ENCODE data around the gene VPS26B. TPM values are rescaled to one million over a fixed set of nuclear protein-coding genes. Genes with fewer than 3 reads are reported as not detected.

The VPS26B gene
- total RNA-seq, 1 donor from 2014 or later, result 37.2 TPM

DNA sequence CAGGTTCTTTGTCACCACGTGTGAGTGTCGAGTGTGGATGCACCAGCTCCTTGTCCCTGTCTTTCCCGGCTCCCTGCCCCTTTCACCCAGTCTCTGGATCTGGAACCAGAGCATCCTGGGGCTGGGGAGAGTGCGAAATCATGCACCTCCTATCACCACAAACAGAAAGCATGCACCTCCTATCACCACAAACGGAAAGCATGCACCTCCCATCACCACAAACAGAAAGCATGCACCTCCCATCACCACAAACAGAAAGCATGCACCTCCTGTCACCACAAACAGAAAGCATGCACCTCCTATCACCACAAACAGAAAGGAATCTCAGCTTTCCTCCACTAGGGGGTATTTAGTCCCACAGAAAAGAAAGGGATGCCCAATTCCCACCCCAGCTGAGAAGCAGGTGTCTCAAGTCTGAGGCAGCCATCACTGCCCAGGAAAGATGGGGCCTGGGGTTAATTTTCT is 45.8 kb downstream of the VPS26B start:
- DNase-seq, result no peak
- H3K36me3 ChIP-seq, result no peaks in the 10 kb centered on the region
- H3K4me3 ChIP-seq, result no peak overlapping the region
- H3K9me3 ChIP-seq, result no peaks in the 10 kb centered on the region
- H3K27ac ChIP-seq, result no peak overlapping the region
- H3K4me1 ChIP-seq, result peaks cover 16% of the 10 kb centered on the region
- ATAC-seq, result no peak
- H3K27me3 ChIP-seq, result peaks cover 40% of the 10 kb centered on the region
- TF ChIP-seq, protein P1, sequence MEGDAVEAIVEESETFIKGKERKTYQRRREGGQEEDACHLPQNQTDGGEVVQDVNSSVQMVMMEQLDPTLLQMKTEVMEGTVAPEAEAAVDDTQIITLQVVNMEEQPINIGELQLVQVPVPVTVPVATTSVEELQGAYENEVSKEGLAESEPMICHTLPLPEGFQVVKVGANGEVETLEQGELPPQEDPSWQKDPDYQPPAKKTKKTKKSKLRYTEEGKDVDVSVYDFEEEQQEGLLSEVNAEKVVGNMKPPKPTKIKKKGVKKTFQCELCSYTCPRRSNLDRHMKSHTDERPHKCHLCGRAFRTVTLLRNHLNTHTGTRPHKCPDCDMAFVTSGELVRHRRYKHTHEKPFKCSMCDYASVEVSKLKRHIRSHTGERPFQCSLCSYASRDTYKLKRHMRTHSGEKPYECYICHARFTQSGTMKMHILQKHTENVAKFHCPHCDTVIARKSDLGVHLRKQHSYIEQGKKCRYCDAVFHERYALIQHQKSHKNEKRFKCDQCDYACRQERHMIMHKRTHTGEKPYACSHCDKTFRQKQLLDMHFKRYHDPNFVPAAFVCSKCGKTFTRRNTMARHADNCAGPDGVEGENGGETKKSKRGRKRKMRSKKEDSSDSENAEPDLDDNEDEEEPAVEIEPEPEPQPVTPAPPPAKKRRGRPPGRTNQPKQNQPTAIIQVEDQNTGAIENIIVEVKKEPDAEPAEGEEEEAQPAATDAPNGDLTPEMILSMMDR (IDR thresholded peaks at IDR 0.05), result no peak
- intact Hi-C loops (cut with DNase I), result no loop called here

- H3K4me1 ChIP-seq, result peaks cover 21% of the 10 kb centered on the region
- no peak for DNase-seq
- no peak overlapping the region for H3K27ac ChIP-seq
- ATAC-seq, result no peak
- H3K36me3 ChIP-seq, result no peaks in the 10 kb centered on the region
- H3K27me3 ChIP-seq, result peaks cover 57% of the 10 kb centered on the region
- H3K4me3 ChIP-seq, result no peak overlapping the region
- intact Hi-C loops (cut with DNase I), result no loop called here
- H3K9me3 ChIP-seq, result no peaks in the 10 kb centered on the region
- TF ChIP-seq, protein P1 (IDR thresholded peaks at IDR 0.05), result no peak
Observed at GRCh38 chr11:134271978-134272377, 47.5 kb downstream of the VPS26B start.

DNA sequence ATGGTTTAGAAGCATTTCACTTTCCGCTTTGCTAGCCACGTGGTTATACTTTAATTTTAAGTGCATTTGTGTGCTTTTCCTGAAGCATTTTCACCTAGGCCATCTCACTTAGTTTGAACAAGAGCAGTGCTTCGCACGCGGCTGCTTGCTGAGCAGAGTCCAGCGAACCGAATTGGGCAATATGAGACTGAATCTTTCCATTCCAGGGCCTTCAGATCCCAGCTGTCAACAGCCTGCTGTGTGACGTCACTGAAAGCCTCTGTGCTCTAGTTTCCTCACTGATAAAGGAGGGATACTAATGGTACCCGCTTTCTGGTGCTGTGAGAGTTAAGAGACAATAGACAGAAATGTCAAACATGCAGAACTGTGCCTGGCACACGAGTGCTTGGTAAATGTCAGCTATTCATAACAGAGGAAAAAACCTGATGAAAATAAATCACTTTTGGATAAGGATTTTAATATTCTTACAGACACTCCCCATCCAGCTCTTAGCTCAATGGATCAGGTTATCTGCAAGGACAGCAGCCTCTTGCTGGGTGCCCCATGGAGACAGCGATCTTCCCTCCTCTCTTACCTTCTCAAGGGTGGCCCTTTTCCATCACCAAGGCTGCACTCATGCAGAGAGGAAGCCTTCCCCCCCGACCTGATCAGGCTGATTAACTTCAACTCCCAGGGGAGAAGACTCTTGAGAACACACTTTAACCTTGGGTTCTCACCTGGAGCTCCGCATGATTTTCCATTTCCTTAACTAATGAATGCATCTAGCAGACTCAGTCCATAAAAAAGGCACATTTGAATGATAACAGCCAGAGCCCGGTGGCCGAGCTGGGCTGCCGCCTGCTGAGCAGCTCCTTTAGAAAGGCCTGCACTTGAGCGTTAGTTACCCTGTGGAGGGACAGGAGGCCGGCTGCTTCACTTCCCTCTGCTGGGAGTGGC is 48.2 kb downstream of the VPS26B start:
- intact Hi-C loops (cut with DNase I), result no loop called here
- ATAC-seq (peak; percentile 12), DNase-seq (no peak)
- Histone ChIP-seq H3K9me3 (no peaks in the 10 kb centered on the region), H3K4me3 (no peak overlapping the region), H3K36me3 (no peaks in the 10 kb centered on the region), H3K4me1 (peaks cover 17% of the 10 kb centered on the region), H3K27ac (no peak overlapping the region), H3K27me3 (peaks cover 63% of the 10 kb centered on the region)
- TF ChIP-seq, protein P1 (IDR thresholded peaks at IDR 0.05), result no peak

DNA sequence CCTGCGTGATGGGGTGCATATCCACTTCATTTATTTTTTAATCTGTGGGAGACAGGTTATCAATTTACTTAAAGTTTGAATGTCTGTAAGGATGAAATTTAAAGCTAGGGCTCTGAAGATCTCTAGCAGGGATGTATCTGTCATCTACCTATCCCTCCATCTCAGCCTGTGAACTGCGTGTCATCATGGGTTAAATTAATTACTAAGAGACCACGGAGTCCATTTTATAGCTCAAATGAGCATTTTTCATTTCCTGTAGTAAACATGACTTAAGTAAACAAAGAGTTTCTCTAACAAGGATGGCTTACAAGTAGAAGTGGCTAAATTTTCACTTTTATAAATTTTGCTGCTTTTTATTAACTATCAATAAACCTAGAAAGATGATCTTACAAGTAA is 48.8 kb downstream of the VPS26B start:
- H3K27me3 ChIP-seq, result peaks cover 69% of the 10 kb centered on the region

GRCh38 chr11:134275188-134275533 is 50.7 kb downstream of the VPS26B start:
- no peak for DNase-seq
- H3K9me3 ChIP-seq, result no peaks in the 10 kb centered on the region
- peaks cover 86% of the 10 kb centered on the region for H3K27me3 ChIP-seq
- peak overlapping the region; percentile 35 for H3K4me3 ChIP-seq
- H3K36me3 ChIP-seq, result no peaks in the 10 kb centered on the region
- H3K4me1 ChIP-seq, result peaks cover 15% of the 10 kb centered on the region
- intact Hi-C loops (cut with DNase I), result no loop called here
- TF ChIP-seq, protein P1 (IDR thresholded peaks at IDR 0.05), result no peak
- ATAC-seq, result no peak
- H3K27ac ChIP-seq, result no peak overlapping the region

More for the DNA sequence above, 48.8 kb downstream of the VPS26B start:
- intact Hi-C loops (cut with DNase I), result no loop called here
- no peak for DNase-seq
- H3K27ac ChIP-seq, result no peak overlapping the region
- no peak overlapping the region for H3K4me3 ChIP-seq
- no peaks in the 10 kb centered on the region for H3K9me3 ChIP-seq
- TF ChIP-seq, protein P1 (IDR thresholded peaks at IDR 0.05), result no peak
- H3K4me1 ChIP-seq, result peaks cover 15% of the 10 kb centered on the region
- no peaks in the 10 kb centered on the region for H3K36me3 ChIP-seq
- ATAC-seq, result no peak
